Erythroblast (primary cell): ENCODE results near the gene GPC3.

Experiments used
- GATA1 ChIP-seq: IDR thresholded peaks from 2 replicates; pipeline ENCODE4 v1.6.1; 2011; ENCODE audit warnings: low read depth, mild to moderate bottlenecking, control low read depth, low read length, moderate library complexity
- POLR2A ChIP-seq: IDR thresholded peaks from 2 replicates; pipeline ENCODE4 v1.6.1; 2011; ENCODE audit warnings: mild to moderate bottlenecking, low read length

- TF ChIP-seq POLR2A, result no peak
- TF ChIP-seq GATA1, result no peak
Measured at GRCh38 chrX:133924548-133924947, 60.8 kb downstream of the GPC3 start.
